Fibroblast of skin of scalp (primary cell): ENCODE data around the gene MAP2K5.
A peak's percentile ranks its signal among the peaks of the same experiment; 100 is the strongest.

Experiments
- DNase-seq: peaks from one replicate; pipeline ENCODE4 v3.0.0-alpha.2; 2013

The MAP2K5 gene

GRCh38 chr15:67560320-67560719 lies 17.8 kb downstream of the MAP2K5 start:
- DNase-seq, result no peak

- no peak for DNase-seq
These were observed 20.6 kb downstream of the MAP2K5 start for GRCh38 chr15:67563092-67563491.

- no peak for DNase-seq
These were observed 21.8 kb downstream of the MAP2K5 start for GRCh38 chr15:67564021-67564967.

GRCh38 chr15:67564968-67565345 lies 22.5 kb downstream of the MAP2K5 start:
- DNase-seq, result no peak

- DNase-seq, result no peak
These were observed 27.2 kb downstream of the MAP2K5 start for GRCh38 chr15:67569668-67570067.

GRCh38 chr15:67570875-67571647 lies 28.6 kb downstream of the MAP2K5 start:
- DNase-seq, result no peak

GRCh38 chr15:67571648-67572415 lies 29.3 kb downstream of the MAP2K5 start:
- no peak for DNase-seq

- DNase-seq, result no peak
These were observed 30.7 kb downstream of the MAP2K5 start for GRCh38 chr15:67573194-67573593.

- DNase-seq, result no peak
These were observed 32.6 kb downstream of the MAP2K5 start for GRCh38 chr15:67575039-67575502.

GRCh38 chr15:67578020-67578600 lies 35.6 kb downstream of the MAP2K5 start:
- DNase-seq, result no peak

- no peak for DNase-seq
These were observed 36.7 kb downstream of the MAP2K5 start for GRCh38 chr15:67579164-67579563.

- no peak for DNase-seq
These were observed 37.5 kb downstream of the MAP2K5 start for GRCh38 chr15:67579967-67580366.

- DNase-seq, result no peak
These were observed 41.7 kb downstream of the MAP2K5 start for GRCh38 chr15:67584157-67584556.

- no peak for DNase-seq
These were observed 43.2 kb downstream of the MAP2K5 start for GRCh38 chr15:67585681-67586080.

GRCh38 chr15:67587331-67587730 lies 44.8 kb downstream of the MAP2K5 start:
- DNase-seq, result no peak

- DNase-seq, result no peak
These were observed 45.3 kb downstream of the MAP2K5 start for GRCh38 chr15:67587754-67588153.

- DNase-seq, result no peak
These were observed 47.7 kb downstream of the MAP2K5 start for GRCh38 chr15:67590191-67590590.

GRCh38 chr15:67592245-67592644 lies 49.7 kb downstream of the MAP2K5 start:
- DNase-seq, result no peak

- no peak for DNase-seq
These were observed 51.1 kb downstream of the MAP2K5 start for GRCh38 chr15:67593562-67593961.

GRCh38 chr15:67594770-67595169 lies 52.3 kb downstream of the MAP2K5 start:
- no peak for DNase-seq

GRCh38 chr15:67595572-67595971 lies 53.1 kb downstream of the MAP2K5 start:
- DNase-seq, result no peak

GRCh38 chr15:67601073-67601472 lies 58.6 kb downstream of the MAP2K5 start:
- DNase-seq, result peak; percentile 74
